GM12878 (cell line): ENCODE results near the gene PPIP5K1. TPM values are rescaled to one million over a fixed set of nuclear protein-coding genes. Genes with fewer than 3 reads are reported as not detected.

ENCODE experiments used
- ATAC-seq: fragments of 200-7000 bp; cut with Tn5 transposase; 3 replicates; pipeline ENCODE4 v1.9.1; 2020; ENCODE audit warnings: mild to moderate bottlenecking, moderate library complexity
- BruUV-seq: library from RNA; stranded (reverse); fragments of 400-500 nt; replicated peaks from 2 replicates; lab custom pipeline; 2021; lab: Mats Ljungman, UMichigan
- CTCF ChIA-PET: fragments of 300-600 bp; sonication (Branson Sonifier 250); formaldehyde crosslinking; extraction: SDS; loops from one replicate; lab custom pipeline; 2021; ENCODE audit warnings: inconsistent platforms; lab: Yijun Ruan, JAX
- POLR2A ChIA-PET: fragments of 350-600 bp; formaldehyde crosslinking; extraction: SDS; loops from one replicate; lab custom pipeline; 2021; ENCODE audit warnings: inconsistent platforms; lab: Charles Lee
- RAD21 ChIA-PET: fragments of 300-600 bp; sonication (Branson Sonifier 250); formaldehyde crosslinking; loops from one replicate; lab custom pipeline; 2023; ENCODE audit warnings: antibody characterized with exemption; ENCODE audit not compliant: unreplicated experiment; lab: Charles Lee
- SMC1A ChIA-PET: fragments of 300-600 bp; sonication (Branson Sonifier 250); formaldehyde crosslinking; loops from one replicate; lab custom pipeline; 2023; ENCODE audit not compliant: unreplicated experiment, uncharacterized antibody; lab: Charles Lee
- DNase-seq: peaks from one replicate; pipeline ENCODE4 v3.0.0-alpha.2; 2011; ENCODE audit warnings: low read depth, low spot score
- FAIRE-seq: peaks from 3 replicates; lab custom pipeline; 2011; peaks lifted over from hg19 to GRCh38; lab: Jason Lieb, UNC
- H2AFZ ChIP-seq: 2 replicates; pipeline ENCODE4 v1.6.0; 2011; ENCODE audit warnings: low read depth, low read length, control low read depth; ENCODE audit not compliant: control insufficient read depth
- H3K27ac ChIP-seq: 2 replicates; pipeline ENCODE4 v1.5.1; 2011; ENCODE audit warnings: control low read depth; ENCODE audit not compliant: control insufficient read depth, insufficient read depth
- H3K27me3 ChIP-seq, 2 experiments: replicated peaks in 1 of 2; 2 replicates each; pipeline versions ENCODE4 v1.6.0 to v1.6.1; 2011; ENCODE audit warnings: low read length in 1 of 2; ENCODE audit not compliant: control insufficient read depth in 2 of 2, insufficient read depth in 2 of 2
- H3K36me3 ChIP-seq, 2 experiments: 2 replicates each; pipeline ENCODE4 v1.5.1; 2011; ENCODE audit warnings: low read length in 1 of 2; ENCODE audit not compliant: control insufficient read depth in 2 of 2, insufficient read depth in 2 of 2
- H3K4me1 ChIP-seq: 2 replicates; pipeline ENCODE4 v1.6.1; 2011; ENCODE audit warnings: mild to moderate bottlenecking, low read length, moderate library complexity, mixed read lengths; ENCODE audit not compliant: control insufficient read depth, insufficient read depth
- H3K4me2 ChIP-seq: 2 replicates; pipeline ENCODE4 v1.6.0; 2011; ENCODE audit warnings: control low read depth; ENCODE audit not compliant: control insufficient read depth, insufficient read depth
- H3K4me3 ChIP-seq: fragments of 200-600 bp; sonication (generic); 2 replicates; pipeline ENCODE4 v1.5.1; 2016
- H3K79me2 ChIP-seq: 2 replicates; pipeline ENCODE4 v1.6.0; 2011; ENCODE audit warnings: low read length; ENCODE audit not compliant: control insufficient read depth, insufficient read depth
- H3K9ac ChIP-seq: 2 replicates; pipeline ENCODE4 v1.8.0; 2011; ENCODE audit warnings: low read length, control low read depth, mixed read lengths; ENCODE audit not compliant: control insufficient read depth, insufficient read depth
- H3K9me3 ChIP-seq: replicated peaks from 3 replicates; pipeline ENCODE4 v1.5.1; 2011; ENCODE audit warnings: mild to moderate bottlenecking, low read length; ENCODE audit not compliant: control insufficient read depth, insufficient read depth
- H4K20me1 ChIP-seq: 2 replicates; pipeline ENCODE4 v1.6.0; 2011; ENCODE audit not compliant: control insufficient read depth, insufficient read depth
- ASH2L ChIP-seq: fragments of 300-600, 200-600 bp; sonication (generic); IDR thresholded peaks from 2 replicates; pipeline ENCODE4 v1.6.1; 2017; ENCODE audit warnings: low read depth, mild to moderate bottlenecking, borderline replicate concordance
- BMI1 ChIP-seq: fragments of 450-650 bp; IDR thresholded peaks from 2 replicates; pipeline ENCODE4 v1.6.1; 2016; ENCODE audit warnings: mild to moderate bottlenecking, moderate library complexity, borderline replicate concordance
- CBX5 ChIP-seq: sonication (generic); IDR thresholded peaks from 2 replicates; pipeline ENCODE4 v1.6.1; 2016; ENCODE audit warnings: low read depth, moderate library complexity, mild to moderate bottlenecking, inconsistent platforms
- CREB1 ChIP-seq: IDR thresholded peaks from 2 replicates; pipeline ENCODE4 v1.6.1; 2012; ENCODE audit warnings: low read depth, mild to moderate bottlenecking, inconsistent platforms
- E4F1 ChIP-seq: fragments of 450-650 bp; IDR thresholded peaks from 2 replicates; pipeline ENCODE4 v1.6.1; 2018; ENCODE audit warnings: borderline replicate concordance, mild to moderate bottlenecking; ENCODE audit not compliant: partially characterized antibody
- MLLT1 ChIP-seq: fragments of 450-650 bp; IDR thresholded peaks from 2 replicates; pipeline ENCODE4 v1.6.1; 2016; ENCODE audit warnings: mild to moderate bottlenecking
- MXI1 ChIP-seq: fragments of 150-350 bp; IDR thresholded peaks from 2 replicates; pipeline ENCODE4 v1.6.1; 2011; ENCODE audit warnings: low read depth, mild to moderate bottlenecking, inconsistent platforms, low read length, improper control_type of control experiment
- NFXL1 ChIP-seq: fragments of 450-650 bp; IDR thresholded peaks from 2 replicates; pipeline ENCODE4 v1.6.1; 2017; ENCODE audit warnings: antibody characterized with exemption, mild to moderate bottlenecking, borderline replicate concordance
- NR2C2 ChIP-seq: IDR thresholded peaks from 2 replicates; pipeline ENCODE4 v1.6.1; 2011; ENCODE audit warnings: borderline replicate concordance, low read depth; ENCODE audit not compliant: control insufficient read depth, insufficient read length
- PML ChIP-seq: IDR thresholded peaks from 2 replicates; pipeline ENCODE4 v1.6.1; 2012; ENCODE audit warnings: low read length, inconsistent platforms
- POLR2AphosphoS2 ChIP-seq: IDR thresholded peaks from 2 replicates; pipeline ENCODE4 v1.6.1; 2011; ENCODE audit warnings: low read depth, mild to moderate bottlenecking, low read length, improper control_type of control experiment, moderate library complexity
- ZNF24 ChIP-seq: fragments of 450-650 bp; IDR thresholded peaks from 2 replicates; pipeline ENCODE4 v1.6.1; 2017; ENCODE audit warnings: antibody characterized with exemption, mild to moderate bottlenecking
- ZSCAN29 ChIP-seq: fragments of 450-650 bp; IDR thresholded peaks from 2 replicates; pipeline ENCODE4 v1.6.1; 2017; ENCODE audit warnings: mild to moderate bottlenecking, moderate library complexity
- WGBS: methylation state at CpG from one replicate; pipeline ENCODE4 v1.1.6; 2016; ENCODE audit warnings: low lambda C conversion rate; ENCODE audit not compliant: insufficient replicate concordance, insufficient coverage; ENCODE audit errors: missing lambda C conversion rate; 5-methylcytosine and 5-hydroxymethylcytosine counted together
- in situ Hi-C: fragments of 300-500 bp; cut with MboI; formaldehyde crosslinking; loops from 9 replicates; pipeline ENCODE4 v1.14.3; 2018; ENCODE audit warnings: mixed read lengths
- intact Hi-C: fragments of 100-400 bp; cut with micrococcal nuclease; formaldehyde crosslinking; loops from one replicate; pipeline ENCODE4 v1.14.2; 2022; ENCODE audit not compliant: unreplicated experiment
- polyA plus RNA-seq, 11 experiments: library from polyadenylated mRNA; depleted of rRNA in 4 of 11; unstranded in 6 of 11; stranded (reverse) in 5 of 11; fragments of >200 nt; fragmentation: Nextera tagmentation in 4 of 11; fragmentation: Illumina TruSeq in 1 of 11; extraction: Ambion mirVana in 4 of 11; extraction: Trizol in 1 of 11; gene quantifications; 1 replicate in 1 of 11; 2 replicates in 10 of 11; pipeline versions ENCODE4 v1.2.1 to v1.2.3, GENCODE V29; 2011 to 2016; ENCODE audit warnings: inconsistent platforms in 2 of 11, missing spikeins in 2 of 11, low read depth in 1 of 11
- total RNA-seq, 4 experiments: library from RNA; depleted of rRNA in 3 of 4; stranded (reverse); fragments of >200 nt in 3 of 4; fragmentation: Illumina TruSeq in 1 of 4; extraction: Trizol in 1 of 4; gene quantifications; 2 replicates each; pipeline versions ENCODE4 v1.2.1 to v1.2.3, GENCODE V29; 2013 to 2021
- TF ChIP-seq, protein P1 (sequence below): fragments of 450-650 bp; formaldehyde crosslinking; IDR thresholded peaks from 2 replicates; pipeline ENCODE4 v1.4.0; 2022; ENCODE audit warnings: mild to moderate bottlenecking, moderate library complexity
- TF ChIP-seq, protein P2 (sequence below): fragments of 450-650 bp; IDR thresholded peaks from 2 replicates; pipeline ENCODE4 v1.6.1; 2017; ENCODE audit warnings: antibody characterized with exemption, mild to moderate bottlenecking, moderate library complexity

PPIP5K1 gene
- total and polyA plus RNA-seq, 10 of the 15 experiments (the other 5 are each of a cell fraction or from before 2014, with no cell fraction given), result 2.5 to 54.4 (median 19.4) TPM

DNA sequence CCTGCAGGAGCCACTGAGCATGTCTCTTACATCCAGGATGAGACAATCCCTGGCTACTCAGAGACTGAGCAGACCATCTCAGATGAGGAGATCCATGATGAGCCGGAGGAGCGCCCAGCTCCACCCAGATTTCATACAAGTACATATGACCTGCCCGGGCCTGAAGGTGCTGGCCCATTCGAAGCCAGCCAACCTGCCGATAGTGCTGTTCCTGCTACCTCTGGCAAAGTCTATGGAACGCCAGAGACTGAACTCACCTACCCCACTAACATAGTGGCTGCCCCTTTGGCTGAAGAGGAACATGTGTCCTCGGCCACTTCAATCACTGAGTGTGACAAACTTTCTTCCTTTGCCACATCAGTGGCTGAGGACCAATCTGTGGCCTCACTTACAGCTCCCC, 66.4 kb downstream of the PPIP5K1 start:
- CTCF ChIA-PET, result interaction anchor here (2.3 kb wide), 1 partner anchor 9 kb away, joined by 11 read pairs; no protein-coding TSS in a partner anchor
- POLR2A ChIA-PET, result interaction anchor here (0.6 kb wide), 1 partner anchor 1895 kb away, joined by 4 read pairs; no protein-coding TSS in a partner anchor
- RAD21 ChIA-PET, result no interaction called here
- no peak for TF ChIP-seq ASH2L
- no peak for TF ChIP-seq CREB1
- no peak for TF ChIP-seq ZNF24
- TF ChIP-seq POLR2AphosphoS2, result no peak
- TF ChIP-seq, protein P1, sequence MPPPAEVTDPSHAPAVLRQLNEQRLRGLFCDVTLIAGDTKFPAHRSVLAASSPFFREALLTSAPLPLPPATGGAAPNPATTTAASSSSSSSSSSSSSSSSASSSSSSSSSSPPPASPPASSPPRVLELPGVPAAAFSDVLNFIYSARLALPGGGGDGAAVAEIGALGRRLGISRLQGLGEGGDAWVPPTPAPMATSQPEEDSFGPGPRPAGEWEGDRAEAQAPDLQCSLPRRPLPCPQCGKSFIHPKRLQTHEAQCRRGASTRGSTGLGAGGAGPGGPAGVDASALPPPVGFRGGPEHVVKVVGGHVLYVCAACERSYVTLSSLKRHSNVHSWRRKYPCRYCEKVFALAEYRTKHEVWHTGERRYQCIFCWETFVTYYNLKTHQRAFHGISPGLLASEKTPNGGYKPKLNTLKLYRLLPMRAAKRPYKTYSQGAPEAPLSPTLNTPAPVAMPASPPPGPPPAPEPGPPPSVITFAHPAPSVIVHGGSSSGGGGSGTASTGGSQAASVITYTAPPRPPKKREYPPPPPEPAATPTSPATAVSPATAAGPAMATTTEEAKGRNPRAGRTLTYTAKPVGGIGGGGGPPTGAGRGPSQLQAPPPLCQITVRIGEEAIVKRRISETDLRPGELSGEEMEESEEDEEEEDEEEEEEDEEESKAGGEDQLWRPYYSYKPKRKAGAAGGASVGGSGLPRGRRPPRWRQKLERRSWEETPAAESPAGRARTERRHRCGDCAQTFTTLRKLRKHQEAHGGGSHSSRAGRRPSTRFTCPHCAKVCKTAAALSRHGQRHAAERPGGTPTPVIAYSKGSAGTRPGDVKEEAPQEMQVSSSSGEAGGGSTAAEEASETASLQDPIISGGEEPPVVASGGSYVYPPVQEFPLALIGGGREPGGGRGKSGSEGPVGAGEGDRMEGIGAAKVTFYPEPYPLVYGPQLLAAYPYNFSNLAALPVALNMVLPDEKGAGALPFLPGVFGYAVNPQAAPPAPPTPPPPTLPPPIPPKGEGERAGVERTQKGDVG (CRISPR knock-in tag), result no peak
- TF ChIP-seq E4F1, result no peak
- TF ChIP-seq CBX5, result no peak
- no peak for TF ChIP-seq ZSCAN29
- TF ChIP-seq MLLT1, result no peak
- TF ChIP-seq, protein P2, sequence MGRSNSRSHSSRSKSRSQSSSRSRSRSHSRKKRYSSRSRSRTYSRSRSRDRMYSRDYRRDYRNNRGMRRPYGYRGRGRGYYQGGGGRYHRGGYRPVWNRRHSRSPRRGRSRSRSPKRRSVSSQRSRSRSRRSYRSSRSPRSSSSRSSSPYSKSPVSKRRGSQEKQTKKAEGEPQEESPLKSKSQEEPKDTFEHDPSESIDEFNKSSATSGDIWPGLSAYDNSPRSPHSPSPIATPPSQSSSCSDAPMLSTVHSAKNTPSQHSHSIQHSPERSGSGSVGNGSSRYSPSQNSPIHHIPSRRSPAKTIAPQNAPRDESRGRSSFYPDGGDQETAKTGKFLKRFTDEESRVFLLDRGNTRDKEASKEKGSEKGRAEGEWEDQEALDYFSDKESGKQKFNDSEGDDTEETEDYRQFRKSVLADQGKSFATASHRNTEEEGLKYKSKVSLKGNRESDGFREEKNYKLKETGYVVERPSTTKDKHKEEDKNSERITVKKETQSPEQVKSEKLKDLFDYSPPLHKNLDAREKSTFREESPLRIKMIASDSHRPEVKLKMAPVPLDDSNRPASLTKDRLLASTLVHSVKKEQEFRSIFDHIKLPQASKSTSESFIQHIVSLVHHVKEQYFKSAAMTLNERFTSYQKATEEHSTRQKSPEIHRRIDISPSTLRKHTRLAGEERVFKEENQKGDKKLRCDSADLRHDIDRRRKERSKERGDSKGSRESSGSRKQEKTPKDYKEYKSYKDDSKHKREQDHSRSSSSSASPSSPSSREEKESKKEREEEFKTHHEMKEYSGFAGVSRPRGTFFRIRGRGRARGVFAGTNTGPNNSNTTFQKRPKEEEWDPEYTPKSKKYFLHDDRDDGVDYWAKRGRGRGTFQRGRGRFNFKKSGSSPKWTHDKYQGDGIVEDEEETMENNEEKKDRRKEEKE, result no peak
- no peak for TF ChIP-seq MXI1
- TF ChIP-seq BMI1, result no peak
- no peak for TF ChIP-seq NFXL1
- no peak for TF ChIP-seq NR2C2
- TF ChIP-seq PML, result no peak

More for the DNA sequence above, 66.4 kb downstream of the PPIP5K1 start:
- no peaks in the 10 kb centered on the region for H3K4me1 ChIP-seq
- ATAC-seq (no peak), FAIRE-seq (no peak), DNase-seq (no peak)
- in situ Hi-C loops, result no loop called here
- 56% methylated on average over 7 of the region's 7 CpGs for WGBS
- H3K36me3 ChIP-seq, result no peaks in the 10 kb centered on the region
- H3K4me3 ChIP-seq, result no peak overlapping the region
- no peak overlapping the region for H2AFZ ChIP-seq
- no peak overlapping the region for H3K4me2 ChIP-seq
- intact Hi-C loops, result no loop called here
- H3K9me3 ChIP-seq, result no peaks in the 10 kb centered on the region
- H3K79me2 ChIP-seq, result no peaks in the 10 kb centered on the region
- no TSS peak for BruUV-seq
- H3K9ac ChIP-seq, result no peak overlapping the region
- SMC1A ChIA-PET, result interaction anchor here (0.8 to 1.0 kb wide), 2 partner anchors 9 to 16 kb away, joined by 3 to 4 read pairs; no protein-coding TSS in a partner anchor
- peaks cover 0 to 3% of the 10 kb centered on the region in 2 experiments; a peak in 2 of 4 replicates for H3K27me3 ChIP-seq
- H3K27ac ChIP-seq, result no peak overlapping the region
- H4K20me1 ChIP-seq, result no peaks in the 10 kb centered on the region
